IMR-90 (cell line): ENCODE results near the gene PDIA4. TPM values are rescaled to one million over a fixed set of nuclear protein-coding genes. Genes with fewer than 3 reads are reported as not detected.

Experiments used
- ATAC-seq: fragments of 200-7000 bp; cut with Tn5 transposase; 2 replicates; pipeline ENCODE4 v1.9.1; 2020; ENCODE audit warnings: low read depth, mild to moderate bottlenecking, moderate library complexity
- BruUV-seq: library from RNA; stranded (reverse); fragments of 400-500 nt; replicated peaks from 2 replicates; lab custom pipeline; 2021; lab: Mats Ljungman, UMichigan
- CTCF ChIA-PET: fragments of 300-600 bp; formaldehyde crosslinking; extraction: SDS; loops from one replicate; lab custom pipeline; 2021; ENCODE audit warnings: antibody characterized with exemption; lab: Yijun Ruan, JAX
- POLR2A ChIA-PET: fragments of 300-600 bp; sonication (Branson Sonifier 250); formaldehyde crosslinking; loops from one replicate; lab custom pipeline; 2022; ENCODE audit warnings: antibody characterized with exemption; ENCODE audit not compliant: unreplicated experiment; lab: Charles Lee
- DNase-seq: peaks from one replicate; pipeline ENCODE4 v3.0.0; 2013
- H2AFZ ChIP-seq: replicated peaks from 2 replicates; pipeline ENCODE3; 2013; ENCODE audit warnings: low read length, mild to moderate bottlenecking; ENCODE audit not compliant: poor library complexity
- H2AK5ac ChIP-seq: 2 replicates; pipeline ENCODE4 v1.6.1; 2013; ENCODE audit warnings: low read depth, low read length, inconsistent platforms
- H2AK9ac ChIP-seq: replicated peaks from 2 replicates; pipeline ENCODE3; 2013; ENCODE audit warnings: mild to moderate bottlenecking, low read depth, low read length, moderate library complexity; ENCODE audit not compliant: poor library complexity
- H2BK120ac ChIP-seq: 2 replicates; pipeline ENCODE4 v1.6.1; 2013; ENCODE audit warnings: low read depth, low read length, inconsistent platforms
- H2BK15ac ChIP-seq: 3 replicates; pipeline ENCODE4 v1.6.1; 2013; ENCODE audit warnings: low read depth, low read length, inconsistent platforms
- H2BK20ac ChIP-seq: 2 replicates; pipeline ENCODE4 v1.6.1; 2013; ENCODE audit warnings: low read depth, mild to moderate bottlenecking, inconsistent platforms, low read length, moderate library complexity
- H2BK5ac ChIP-seq: 2 replicates; pipeline ENCODE4 v1.6.1; 2013; ENCODE audit warnings: mild to moderate bottlenecking, low read depth, low read length, inconsistent platforms; ENCODE audit not compliant: poor library complexity, severe bottlenecking
- H3K14ac ChIP-seq: replicated peaks from 2 replicates; pipeline ENCODE4 v1.6.1; 2013; ENCODE audit warnings: low read depth, low read length, inconsistent platforms
- H3K18ac ChIP-seq: 2 replicates; pipeline ENCODE4 v1.6.1; 2013; ENCODE audit warnings: low read depth, low read length, control low read depth
- H3K23ac ChIP-seq: 2 replicates; pipeline ENCODE4 v1.6.1; 2013; ENCODE audit warnings: low read depth, low read length, inconsistent platforms
- H3K27ac ChIP-seq: 2 replicates; pipeline ENCODE4 v1.5.1; 2013; ENCODE audit warnings: mild to moderate bottlenecking, control low read depth, low read length; ENCODE audit not compliant: insufficient read depth
- H3K27me3 ChIP-seq: 2 replicates; pipeline ENCODE4 v1.6.1; 2013; ENCODE audit warnings: low read length; ENCODE audit not compliant: control insufficient read depth, insufficient read depth
- H3K36me3 ChIP-seq: 2 replicates; pipeline ENCODE4 v1.6.1; 2013; ENCODE audit warnings: low read length, mixed read lengths; ENCODE audit not compliant: control insufficient read depth, insufficient read depth
- H3K4ac ChIP-seq: 2 replicates; pipeline ENCODE4 v1.6.1; 2013; ENCODE audit warnings: low read depth, low read length, inconsistent platforms
- H3K4me1 ChIP-seq: 2 replicates; pipeline ENCODE4 v1.6.1; 2013; ENCODE audit warnings: low read length, mixed read lengths; ENCODE audit not compliant: control insufficient read depth, insufficient read depth
- H3K4me2 ChIP-seq: 2 replicates; pipeline ENCODE4 v1.6.1; 2013; ENCODE audit warnings: low read depth, mild to moderate bottlenecking, control low read depth, low read length, moderate library complexity
- H3K4me3 ChIP-seq: 2 replicates; pipeline ENCODE4 v1.5.1; 2013; ENCODE audit warnings: low read depth, mild to moderate bottlenecking, control low read depth, low read length, moderate library complexity; ENCODE audit not compliant: insufficient read depth
- H3K56ac ChIP-seq: 2 replicates; pipeline ENCODE4 v1.6.1; 2013; ENCODE audit warnings: low read length, inconsistent platforms; ENCODE audit not compliant: insufficient read depth; ENCODE audit errors: extremely low read depth
- H3K79me1 ChIP-seq, 2 experiments: 2 replicates each; pipeline ENCODE4 v1.6.1; 2013; ENCODE audit warnings: low read length in 2 of 2, inconsistent platforms in 1 of 2, low read depth in 1 of 2
- H3K9ac ChIP-seq: 2 replicates; pipeline ENCODE4 v1.6.1; 2013; ENCODE audit warnings: low read depth, low read length, control low read depth
- H3K9me1 ChIP-seq: 2 replicates; pipeline ENCODE4 v1.6.1; 2013; ENCODE audit warnings: low read length, inconsistent platforms; ENCODE audit not compliant: insufficient read depth
- H3K9me3 ChIP-seq: 2 replicates; pipeline ENCODE4 v1.6.1; 2013; ENCODE audit warnings: low read length; ENCODE audit not compliant: control insufficient read depth, insufficient read depth
- H4K20me1 ChIP-seq: 2 replicates; pipeline ENCODE4 v1.6.1; 2013; ENCODE audit warnings: low read length, inconsistent platforms; ENCODE audit not compliant: insufficient read depth
- H4K5ac ChIP-seq: 2 replicates; pipeline ENCODE4 v1.6.1; 2013; ENCODE audit warnings: mild to moderate bottlenecking, low read depth, low read length, control low read depth
- H4K8ac ChIP-seq, 2 experiments: 2 replicates each; pipeline ENCODE4 v1.6.1; 2013; ENCODE audit warnings: low read depth in 2 of 2, low read length in 2 of 2, control low read depth in 1 of 2, inconsistent platforms in 1 of 2
- H4K91ac ChIP-seq: 2 replicates; pipeline ENCODE4 v1.6.1; 2013; ENCODE audit warnings: low read depth, low read length, inconsistent platforms; ENCODE audit not compliant: insufficient read depth
- BHLHE40 ChIP-seq: fragments of 150-350 bp; IDR thresholded peaks from 2 replicates; pipeline ENCODE4 v1.6.1; 2016; ENCODE audit warnings: mild to moderate bottlenecking, low read depth, low read length
- CHD1 ChIP-seq: IDR thresholded peaks from 2 replicates; pipeline ENCODE4 v1.6.1; 2012; ENCODE audit warnings: low read depth, low read length, improper control_type of control experiment
- CTCF ChIP-seq: conservative IDR thresholded peaks from 2 replicates; pipeline ENCODE4 v1.5.1; 2012; ENCODE audit warnings: mild to moderate bottlenecking, low read depth, low read length, improper control_type of control experiment
- FOS ChIP-seq: fragments of 150-350 bp; IDR thresholded peaks from 2 replicates; pipeline ENCODE4 v1.6.1; 2016; ENCODE audit warnings: low read depth, low read length
- MAFK ChIP-seq: IDR thresholded peaks from 2 replicates; pipeline ENCODE4 v1.6.1; 2012; ENCODE audit warnings: low read depth, low read length, improper control_type of control experiment
- RAD21 ChIP-seq: IDR thresholded peaks from 2 replicates; pipeline ENCODE4 v1.6.1; 2012; ENCODE audit warnings: low read length, improper control_type of control experiment
- RCOR1 ChIP-seq: IDR thresholded peaks from 2 replicates; pipeline ENCODE4 v1.6.1; 2012; ENCODE audit warnings: mild to moderate bottlenecking, low read length, improper control_type of control experiment; ENCODE audit not compliant: insufficient replicate concordance
- USF2 ChIP-seq: fragments of 150-350 bp; IDR thresholded peaks from 2 replicates; pipeline ENCODE4 v1.6.1; 2017; ENCODE audit warnings: mild to moderate bottlenecking, antibody characterized with exemption, low read length, low read depth
- WGBS, 2 experiments: methylation state at CpG; one replicate each; pipeline versions ENCODE4 v1.1.5 to v1.1.7; 2013; ENCODE audit warnings: missing lambda C conversion rate in 2 of 2; ENCODE audit not compliant: insufficient read length in 1 of 2; ENCODE audit errors: extremely low coverage in 2 of 2; 5-methylcytosine and 5-hydroxymethylcytosine counted together
- dilution Hi-C: fragments of 300-500 bp; cut with HindIII; formaldehyde crosslinking; loops from one replicate; pipeline ENCODE4 v1.14.3; 2018; ENCODE audit warnings: low sequenced_read_pairs; ENCODE audit not compliant: unreplicated experiment
- in situ Hi-C: fragments of 300-500 bp; cut with MboI; formaldehyde crosslinking; loops from 3 replicates; pipeline ENCODE4 v1.14.3; 2019; ENCODE audit warnings: low sequenced_read_pairs, inconsistent platforms, mixed read lengths
- intact Hi-C: fragments of 100-400 bp; cut with micrococcal nuclease; formaldehyde crosslinking; loops from 2 replicates; pipeline ENCODE4 v1.10.0; 2022
- polyA plus RNA-seq, 3 experiments: library from polyadenylated mRNA; depleted of rRNA; stranded (reverse); fragments of >200 nt; gene quantifications; 2 replicates each; pipeline ENCODE4 v1.2.3, GENCODE V29; 2012; ENCODE audit warnings: low replicate concordance in 1 of 3
- total RNA-seq: library from RNA; depleted of rRNA; stranded (reverse); fragments of >200 nt; gene quantifications from 2 replicates; pipeline ENCODE4 v1.2.3, GENCODE V29; 2012

PDIA4 gene
- total and polyA plus RNA-seq, 2 of the 4 experiments (the other 2 are of a cell fraction) = 241 to 304 TPM

- H3K4me3 ChIP-seq = no peak overlapping the region
- H3K14ac ChIP-seq = no peak overlapping the region
- H4K20me1 ChIP-seq = no peaks in the 10 kb centered on the region
- dilution Hi-C loops (no loop called here), in situ Hi-C loops (no loop called here), intact Hi-C loops (no loop called here)
- peaks cover 2% of the 10 kb centered on the region; the same call in 1 of the 2 replicates for H3K4me1 ChIP-seq
- H3K4me2 ChIP-seq = no peak overlapping the region
- H3K27ac ChIP-seq = no peak overlapping the region
- H3K9me1 ChIP-seq = no peaks in the 10 kb centered on the region; the same call in 1 of the 2 replicates
- H3K9me3 ChIP-seq = no peaks in the 10 kb centered on the region
- H3K18ac ChIP-seq = no peak overlapping the region
- no peak overlapping the region for H2AFZ ChIP-seq
- no peak for TF ChIP-seq RCOR1
- TF ChIP-seq USF2 = no peak
- no peak for TF ChIP-seq CHD1
- no peak for TF ChIP-seq BHLHE40
- no peak for TF ChIP-seq MAFK
- TF ChIP-seq CTCF = no peak
- no peak for TF ChIP-seq FOS
- TF ChIP-seq RAD21 = no peak
- H4K91ac ChIP-seq = no peak overlapping the region
- no peak overlapping the region for H2BK15ac ChIP-seq
- H4K5ac ChIP-seq = no peak overlapping the region
- H3K36me3 ChIP-seq = no peaks in the 10 kb centered on the region
- H3K56ac ChIP-seq = no peak overlapping the region
- DNase-seq (peak; percentile 33), ATAC-seq (no peak)
- no peak overlapping the region for H2BK120ac ChIP-seq
- H2BK20ac ChIP-seq = no peak overlapping the region
- ChIA-PET POLR2A (no interaction called here), CTCF (interaction anchor here (0.6 to 1.3 kb wide), 2 partner anchors 20 to 53 kb away, joined by 3 to 4 read pairs; no protein-coding TSS in a partner anchor)
- no peak overlapping the region for H3K4ac ChIP-seq
- H3K23ac ChIP-seq = no peak overlapping the region
- H3K27me3 ChIP-seq = no peaks in the 10 kb centered on the region
- H3K79me1 ChIP-seq = 0 out of 4 replicates have a peak, but pooled peaks cover 0 to 4% of the 10 kb centered on the region in 2 experiments
- BruUV-seq = no TSS peak
- WGBS, 2 experiments = 0% methylated on average over 1 of the region's 1 CpG; no CpG with 5 or more reads in 1 of the 2 experiments
- H3K9ac ChIP-seq = no peak overlapping the region
- H4K8ac ChIP-seq = no peak overlapping the region
- H2BK5ac ChIP-seq = no peak overlapping the region
- H2AK9ac ChIP-seq = no peak overlapping the region
- no peak overlapping the region for H2AK5ac ChIP-seq
Measured at GRCh38 chr7:149060156-149060555, 31.9 kb upstream of the PDIA4 start.
